Esophagus squamous epithelium (tissue), 5 donors: Measurements from ENCODE around the gene PPM1L. TPM values are rescaled to one million over a fixed set of nuclear protein-coding genes. Genes with fewer than 3 reads are reported as not detected.

Experiments
- DNase-seq: peaks from one replicate; lab custom pipeline; 2025; lab: John Stamatoyannopoulos, UW
- H3K27ac ChIP-seq, 4 donors: fragments of 200-600 bp; sonication (generic); one replicate each; pipeline ENCODE4 v1.5.1; 2016 to 2019; ENCODE audit warnings: mild to moderate bottlenecking in 1 of 4
- H3K27me3 ChIP-seq, 4 donors: fragments of 200-600 bp; sonication (generic); 1 replicate in 3 of 4; 2 replicates in 1 of 4; pipeline versions ENCODE4 v1.5.1 to v1.6.0; 2017 to 2021; ENCODE audit warnings: antibody characterized with exemption in 1 of 4
- H3K36me3 ChIP-seq, 3 donors: fragments of 200-600 bp; sonication (generic); one replicate each; pipeline ENCODE4 v1.5.1; 2016 to 2019
- H3K4me1 ChIP-seq, 3 donors: fragments of 200-600 bp; sonication (generic); one replicate each; pipeline ENCODE4 v1.5.1; 2017 to 2019
- H3K4me3 ChIP-seq, 4 donors: fragments of 200-600 bp; sonication (generic); 1 replicate in 3 of 4; 2 replicates in 1 of 4; pipeline ENCODE4 v1.5.1; 2016 to 2019; ENCODE audit warnings: mild to moderate bottlenecking in 2 of 4, moderate library complexity in 1 of 4
- H3K9me3 ChIP-seq, 3 donors: fragments of 200-600 bp; sonication (generic); one replicate each; pipeline ENCODE4 v1.5.1; 2016 to 2019
- CTCF ChIP-seq, 6 experiments: fragments of 450-650 bp in 4 of 6; fragments of 200-600 bp in 2 of 6; sonication (generic) in 2 of 6; IDR thresholded peaks; one replicate each; pipeline ENCODE4 v1.5.1; 2016 to 2019; ENCODE audit warnings: antibody characterized with exemption in 6 of 6, mild to moderate bottlenecking in 4 of 6, moderate library complexity in 4 of 6
- POLR2A ChIP-seq, 4 donors: fragments of 450-650 bp; IDR thresholded peaks; one replicate each; pipeline ENCODE4 v1.6.1; 2017; ENCODE audit warnings: antibody characterized with exemption in 4 of 4, mild to moderate bottlenecking in 4 of 4, moderate library complexity in 3 of 4
- WGBS, 2 donors: methylation state at CpG; one replicate each; pipeline ENCODE4 v1.1.5; 2018; 5-methylcytosine and 5-hydroxymethylcytosine counted together
- intact Hi-C: fragments of 100-400 bp; cut with DNase I; formaldehyde crosslinking; loops from one replicate; pipeline ENCODE4 v1.15.0; 2022
- total RNA-seq, 4 donors: library from RNA; depleted of rRNA; stranded (reverse); fragments of >200 nt; gene quantifications; one replicate each; pipeline ENCODE4 v1.1.0, GENCODE V29; 2016
- donor health status: DM: yes; HTN: yes; CAD: no.

The PPM1L gene
- total RNA-seq, 4 donors from 2014 or later, result 9.1 to 18.1 (median 12.1) TPM

GRCh38 chr3:161103776-161104385 is 347.9 kb downstream of the PPM1L start:
- 92 to 93% methylated on average over 17 to 18 of the region's 22 CpGs for WGBS, 2 donors
- Histone ChIP-seq H3K9me3 (no peaks in the 10 kb centered on the region), H3K4me1 (peaks cover 0 to 31% (median 8%) of the 10 kb centered on the region in 3 donors), H3K36me3 (peaks cover 0 to 39% (median 0%) of the 10 kb centered on the region in 3 donors), H3K27me3 (no peaks in the 10 kb centered on the region), H3K4me3 (peak overlapping the region; percentile 54 to 93 (median 62)), H3K27ac (peak overlapping the region in 1 of 4 donors; percentile 82)
- no peak for TF ChIP-seq POLR2A (IDR thresholded peaks at IDR 0.05)
- no peak for TF ChIP-seq CTCF (IDR thresholded peaks at IDR 0.05)
- DNase-seq, result no peak
- intact Hi-C loops, result no loop called here

- no peak for DNase-seq
- TF ChIP-seq POLR2A (IDR thresholded peaks at IDR 0.05) (no peak), CTCF (IDR thresholded peaks at IDR 0.05) (no peak)
- Histone ChIP-seq H3K27me3 (no peaks in the 10 kb centered on the region), H3K36me3 (peaks cover 0 to 32% (median 0%) of the 10 kb centered on the region in 3 donors), H3K4me1 (peaks cover 0 to 31% (median 8%) of the 10 kb centered on the region in 3 donors), H3K27ac (peak within 1 kb of the TSS; percentile 61 to 82 (median 70)), H3K4me3 (peak within 1 kb of the TSS; percentile 54 to 93 (median 62)), H3K9me3 (no peaks in the 10 kb centered on the region)
- intact Hi-C loops, result no loop called here
- 2 to 4% methylated on average over 29 to 37 of the region's 97 CpGs for WGBS, 2 donors
Measured at GRCh38 chr3:161104561-161105551, 348.8 kb downstream of the PPM1L start, which contains the start of gene B3GALNT1. B3GALNT1 (minus strand) TSS chr3:161105349; CDS start chr3:161086754, 18,595 bp downstream.

GRCh38 chr3:161107311-161107710 is 351.3 kb downstream of the PPM1L start:
- Histone ChIP-seq H3K27ac (no peak overlapping the region), H3K4me1 (peaks cover 0 to 31% (median 8%) of the 10 kb centered on the region in 3 donors), H3K27me3 (no peaks in the 10 kb centered on the region), H3K36me3 (peaks cover 0 to 9% (median 0%) of the 10 kb centered on the region in 3 donors), H3K9me3 (no peaks in the 10 kb centered on the region), H3K4me3 (no peak overlapping the region)
- DNase-seq, result no peak
- intact Hi-C loops, result no loop called here
- TF ChIP-seq POLR2A (IDR thresholded peaks at IDR 0.05) (no peak), CTCF (IDR thresholded peaks at IDR 0.05) (no peak)
- 64 to 100% methylated on average over 1 of the region's 1 CpG for WGBS, 2 donors

- intact Hi-C loops, result no loop called here
- Histone ChIP-seq H3K4me1 (peaks cover 0 to 27% (median 8%) of the 10 kb centered on the region in 3 donors), H3K9me3 (no peaks in the 10 kb centered on the region), H3K27ac (no peak overlapping the region), H3K27me3 (no peaks in the 10 kb centered on the region), H3K4me3 (no peak overlapping the region), H3K36me3 (no peaks in the 10 kb centered on the region)
- WGBS, 2 donors, result no CpG with 5 or more reads among the region's 1 CpG
- no peak for TF ChIP-seq POLR2A (IDR thresholded peaks at IDR 0.05)
- no peak for TF ChIP-seq CTCF (IDR thresholded peaks at IDR 0.05)
- no peak for DNase-seq
Measured at GRCh38 chr3:161108840-161109239, 352.8 kb downstream of the PPM1L start.
